OCI-LY1 (cell line): ENCODE measurements around the gene SYK.
"Not testable (repeated sequence)": the region's sequence is repeated elsewhere in the genome, so short reads cannot be mapped to it uniquely, and the experiment has no call there.

Experiments used
- H2AFZ ChIP-seq: fragments of 200-600 bp; sonication (generic), shearing (Covaris generic); 2 replicates; pipeline ENCODE4 v1.6.0; 2014; ENCODE audit warnings: antibody characterized with exemption, mild to moderate bottlenecking, low read length
- H3F3A ChIP-seq: fragments of 200-600 bp; sonication (generic), shearing (Covaris generic); 2 replicates; pipeline ENCODE4 v1.6.0; 2014; ENCODE audit warnings: mild to moderate bottlenecking, antibody characterized with exemption, low read length, moderate library complexity; ENCODE audit not compliant: insufficient read depth
- H3K27ac ChIP-seq: fragments of 200-600 bp; sonication (generic); 2 replicates; pipeline ENCODE4 v1.5.1; 2014; ENCODE audit warnings: low read length, mixed run types, mild to moderate bottlenecking, low read depth; ENCODE audit not compliant: poor library complexity, severe bottlenecking
- H3K27me3 ChIP-seq: fragments of 200-600 bp; sonication (generic); 2 replicates; pipeline ENCODE4 v1.6.0; 2014; ENCODE audit warnings: antibody characterized with exemption, mild to moderate bottlenecking, low read length, moderate library complexity; ENCODE audit not compliant: insufficient read depth
- H3K36me3 ChIP-seq: fragments of 200-600 bp; sonication (generic); 2 replicates; pipeline ENCODE4 v1.6.1; 2014; ENCODE audit warnings: mild to moderate bottlenecking, antibody characterized with exemption, low read length, moderate library complexity, mixed read lengths; ENCODE audit not compliant: insufficient read depth
- H3K4me1 ChIP-seq: fragments of 200-600 bp; sonication (generic); 2 replicates; pipeline ENCODE4 v1.5.1; 2014; ENCODE audit warnings: mild to moderate bottlenecking, low read length, moderate library complexity; ENCODE audit not compliant: insufficient read depth, severe bottlenecking
- H3K4me2 ChIP-seq: fragments of 200-600 bp; sonication (generic), shearing (Covaris generic); 2 replicates; pipeline ENCODE4 v1.6.1; 2014; ENCODE audit warnings: low read length
- H3K4me3 ChIP-seq: fragments of 200-600 bp; sonication (generic); 2 replicates; pipeline ENCODE4 v1.5.1; 2014; ENCODE audit warnings: low read length, low read depth, mild to moderate bottlenecking, mixed read lengths; ENCODE audit not compliant: poor library complexity, severe bottlenecking
- H3K79me2 ChIP-seq: fragments of 200-600 bp; shearing (Covaris generic); 2 replicates; pipeline ENCODE4 v1.6.1; 2016; ENCODE audit warnings: mixed run types, low read length, mixed read lengths; ENCODE audit not compliant: insufficient read depth
- H3K9ac ChIP-seq: fragments of 200-600 bp; sonication (generic), shearing (Covaris generic); 2 replicates; pipeline ENCODE4 v1.6.1; 2014; ENCODE audit warnings: mild to moderate bottlenecking, low read length, mixed read lengths
- H3K9me2 ChIP-seq: fragments of 200-600 bp; sonication (generic), shearing (Covaris generic); 2 replicates; pipeline ENCODE4 v1.6.1; 2014; ENCODE audit warnings: low read depth, mild to moderate bottlenecking, low read length, mixed read lengths
- H3K9me3 ChIP-seq: fragments of 200-600 bp; shearing (Covaris generic); 2 replicates; pipeline ENCODE4 v1.6.1; 2014; ENCODE audit warnings: low read length, mixed read lengths
- H4K20me1 ChIP-seq: fragments of 200-600 bp; sonication (generic), shearing (Covaris generic); 2 replicates; pipeline ENCODE4 v1.6.0; 2016; ENCODE audit warnings: mild to moderate bottlenecking, low read length; ENCODE audit not compliant: insufficient read depth
- EZH2 ChIP-seq: fragments of 200-600 bp; sonication (generic), shearing (Covaris generic); IDR thresholded peaks from 2 replicates; pipeline ENCODE4 v1.8.0; 2017; ENCODE audit warnings: borderline replicate concordance, mixed run types, mild to moderate bottlenecking, antibody characterized with exemption, low read length, moderate library complexity, mixed read lengths
- TF ChIP-seq, protein P1 (sequence below): fragments of 200-600 bp; sonication (generic), shearing (Covaris generic); IDR thresholded peaks from 2 replicates; pipeline ENCODE4 v1.5.1; 2017; ENCODE audit warnings: mild to moderate bottlenecking, antibody characterized with exemption, low read length, moderate library complexity, mixed read lengths

The SYK gene

DNA sequence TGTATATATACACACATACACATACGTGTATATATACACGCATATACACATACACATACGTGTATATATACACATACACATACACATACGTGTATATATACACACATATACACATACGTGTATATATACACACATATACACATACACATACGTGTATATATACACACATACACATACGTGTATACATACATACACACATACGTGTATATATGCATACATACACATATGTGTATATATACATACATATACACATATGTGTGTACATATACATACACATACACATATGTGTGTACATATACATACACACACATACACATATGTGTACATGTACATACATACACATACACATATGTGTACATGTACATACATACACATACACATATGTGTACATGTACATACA is 82.6 kb downstream of the SYK start:
- no peak overlapping the region for H3K4me2 ChIP-seq

GRCh38 chr9:90886868-90887267 is 85.2 kb downstream of the SYK start:
- H3K4me2 ChIP-seq, H2AFZ ChIP-seq, H3K4me3 ChIP-seq, H3K4me1 ChIP-seq, H3K27ac ChIP-seq, H3K9ac ChIP-seq, H3K27me3 ChIP-seq, H3K9me3 ChIP-seq, H4K20me1 ChIP-seq, H3K9me2 ChIP-seq, H3K79me2 ChIP-seq: not testable (repeated sequence)
- Histone ChIP-seq H3F3A (peaks cover 20% of the 10 kb centered on the region), H3K36me3 (peaks cover 90% of the 10 kb centered on the region)

More for the DNA sequence above, 82.6 kb downstream of the SYK start:
- Histone ChIP-seq H3K9me2 (no peaks in the 10 kb centered on the region), H3K9me3 (no peaks in the 10 kb centered on the region; the same call in 1 of the 2 replicates), H4K20me1 (no peaks in the 10 kb centered on the region), H3K4me1 (peaks cover 22% of the 10 kb centered on the region), H3K27ac (no peak overlapping the region), H3K79me2 (no peaks in the 10 kb centered on the region), H3K36me3 (peaks cover 89% of the 10 kb centered on the region), H3K9ac (no peak overlapping the region), H2AFZ (no peak overlapping the region), H3K27me3 (no peaks in the 10 kb centered on the region), H3F3A (peaks cover 20% of the 10 kb centered on the region), H3K4me3 (no peak overlapping the region)
- TF ChIP-seq, protein P1, sequence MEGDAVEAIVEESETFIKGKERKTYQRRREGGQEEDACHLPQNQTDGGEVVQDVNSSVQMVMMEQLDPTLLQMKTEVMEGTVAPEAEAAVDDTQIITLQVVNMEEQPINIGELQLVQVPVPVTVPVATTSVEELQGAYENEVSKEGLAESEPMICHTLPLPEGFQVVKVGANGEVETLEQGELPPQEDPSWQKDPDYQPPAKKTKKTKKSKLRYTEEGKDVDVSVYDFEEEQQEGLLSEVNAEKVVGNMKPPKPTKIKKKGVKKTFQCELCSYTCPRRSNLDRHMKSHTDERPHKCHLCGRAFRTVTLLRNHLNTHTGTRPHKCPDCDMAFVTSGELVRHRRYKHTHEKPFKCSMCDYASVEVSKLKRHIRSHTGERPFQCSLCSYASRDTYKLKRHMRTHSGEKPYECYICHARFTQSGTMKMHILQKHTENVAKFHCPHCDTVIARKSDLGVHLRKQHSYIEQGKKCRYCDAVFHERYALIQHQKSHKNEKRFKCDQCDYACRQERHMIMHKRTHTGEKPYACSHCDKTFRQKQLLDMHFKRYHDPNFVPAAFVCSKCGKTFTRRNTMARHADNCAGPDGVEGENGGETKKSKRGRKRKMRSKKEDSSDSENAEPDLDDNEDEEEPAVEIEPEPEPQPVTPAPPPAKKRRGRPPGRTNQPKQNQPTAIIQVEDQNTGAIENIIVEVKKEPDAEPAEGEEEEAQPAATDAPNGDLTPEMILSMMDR: no peak
- TF ChIP-seq EZH2: no peak

GRCh38 chr9:90888941-90889340 is 87.3 kb downstream of the SYK start:
- no peak for TF ChIP-seq EZH2
- TF ChIP-seq, protein P1: no peak
- Histone ChIP-seq H3K36me3 (peaks cover 90% of the 10 kb centered on the region), H3K79me2 (no peaks in the 10 kb centered on the region), H3K4me1 (no peaks in the 10 kb centered on the region), H3K4me2 (no peak overlapping the region), H3K4me3 (no peak overlapping the region), H4K20me1 (no peaks in the 10 kb centered on the region), H3K9me3 (no peaks in the 10 kb centered on the region), H3K9ac (no peak overlapping the region), H2AFZ (no peak overlapping the region), H3K27me3 (no peaks in the 10 kb centered on the region), H3F3A (peaks cover 7% of the 10 kb centered on the region; the same call in 1 of the 2 replicates), H3K27ac (no peak overlapping the region), H3K9me2 (no peaks in the 10 kb centered on the region)

GRCh38 chr9:90890146-90890810 is 88.7 kb downstream of the SYK start:
- Histone ChIP-seq H3K9ac (no peak overlapping the region), H3K79me2 (no peaks in the 10 kb centered on the region), H2AFZ (no peak overlapping the region), H3F3A (0 out of 2 replicates have a peak, but pooled peaks cover under 1% of the 10 kb centered on the region), H3K9me2 (no peaks in the 10 kb centered on the region), H3K9me3 (no peaks in the 10 kb centered on the region), H3K27me3 (no peaks in the 10 kb centered on the region), H3K4me1 (no peaks in the 10 kb centered on the region), H3K4me3 (no peak overlapping the region), H3K27ac (no peak overlapping the region), H3K36me3 (peaks cover 95% of the 10 kb centered on the region), H4K20me1 (no peaks in the 10 kb centered on the region), H3K4me2 (no peak overlapping the region)
- no peak for TF ChIP-seq EZH2
- TF ChIP-seq, protein P1: peak; percentile 16; the same call in 1 of the 2 replicates
